Amniotic epithelial cell (primary cell): ENCODE measurements around the gene ARAP1.
"Not testable (repeated sequence)": the region's sequence is repeated elsewhere in the genome, so short reads cannot be mapped to it uniquely, and the experiment has no call there.

Source experiments
- DNase-seq: peaks from one replicate; pipeline ENCODE4 v3.0.0-alpha.2; 2010; ENCODE audit warnings: low read depth

The ARAP1 gene

GRCh38 chr11:72752088-72752914, at the start of gene ARAP1:
ARAP1 (minus strand) TSS chr11:72752408; CDS start chr11:72727128, 25,280 bp downstream.
- DNase-seq: peak; percentile 84

- DNase-seq: no peak
Observed at GRCh38 chr11:72799441-72799840, 47.2 kb upstream of the ARAP1 start.

- DNase-seq: no peak
Observed at GRCh38 chr11:72798361-72798760, 46.2 kb upstream of the ARAP1 start.

GRCh38 chr11:72793425-72794367, 41.5 kb upstream of the ARAP1 start, which contains the start of gene STARD10:
STARD10 (minus strand) TSS chr11:72794047; CDS start chr11:72781181, 12,866 bp downstream.
- peak; percentile 92 for DNase-seq

GRCh38 chr11:72793076-72793424, 40.8 kb upstream of the ARAP1 start:
- no peak for DNase-seq

- no peak for DNase-seq
Observed at GRCh38 chr11:72792437-72793021, 40.3 kb upstream of the ARAP1 start.

GRCh38 chr11:72791228-72791627, 39.0 kb upstream of the ARAP1 start:
- not testable (repeated sequence) for DNase-seq

GRCh38 chr11:72789493-72790131, 37.4 kb upstream of the ARAP1 start:
- DNase-seq: peak; percentile 47

- DNase-seq: no peak
Observed at GRCh38 chr11:72788241-72788640, 36.0 kb upstream of the ARAP1 start.

GRCh38 chr11:72787216-72788104, 35.3 kb upstream of the ARAP1 start:
- DNase-seq: no peak

GRCh38 chr11:72786305-72787215, 34.4 kb upstream of the ARAP1 start:
- no peak for DNase-seq

- DNase-seq: no peak
Observed at GRCh38 chr11:72784662-72785061, 32.5 kb upstream of the ARAP1 start.

- no peak for DNase-seq
Observed at GRCh38 chr11:72783144-72783905, 31.1 kb upstream of the ARAP1 start.

GRCh38 chr11:72782081-72782920, 30.1 kb upstream of the ARAP1 start:
- DNase-seq: no peak

- DNase-seq: no peak
Observed at GRCh38 chr11:72781313-72782080, 29.3 kb upstream of the ARAP1 start.

- DNase-seq: no peak
Observed at GRCh38 chr11:72781063-72781312, 28.8 kb upstream of the ARAP1 start.

- DNase-seq: no peak
Observed at GRCh38 chr11:72780296-72781062, 28.3 kb upstream of the ARAP1 start.
